CD4-positive, alpha-beta T cell (primary cell): ENCODE measurements around the gene ASMT. TPM values are rescaled to one million over a fixed set of nuclear protein-coding genes. Genes with fewer than 3 reads are reported as not detected.

Source experiments
- ATAC-seq: fragments of 200-7000 bp; cut with Tn5 transposase; one replicate; pipeline ENCODE4 v1.10.0; 2022; ENCODE audit warnings: mild to moderate bottlenecking; ENCODE audit not compliant: poor library complexity
- CTCF ChIA-PET: fragments of 350-600 bp; sonication (Branson Sonifier 250); formaldehyde crosslinking; loops from one replicate; lab custom pipeline; 2021; ENCODE audit warnings: antibody characterized with exemption, inconsistent platforms; lab: Charles Lee
- POLR2A ChIA-PET: fragments of 350-600 bp; sonication (Branson Sonifier 250); formaldehyde crosslinking; loops from one replicate; lab custom pipeline; 2021; ENCODE audit warnings: antibody characterized with exemption, inconsistent platforms; lab: Charles Lee
- DNase-seq, 14 experiments: peaks; one replicate each; pipeline ENCODE4 v3.0.0-alpha.2; 2013 to 2020; ENCODE audit warnings: mixed read lengths in 2 of 14
- H3K27ac ChIP-seq, 2 donors: one replicate each; pipeline versions ENCODE4 v1.5.1 to v1.7.0; 2013; ENCODE audit warnings: low read length in 2 of 2, low read depth in 1 of 2, mild to moderate bottlenecking in 1 of 2
- H3K27me3 ChIP-seq, 2 experiments: 1 replicate in 1 of 2; 2 replicates in 1 of 2; pipeline versions ENCODE4 v1.6.1 to v1.7.0; 2013; ENCODE audit warnings: low read length in 2 of 2, control low read depth in 1 of 2, mild to moderate bottlenecking in 1 of 2, moderate library complexity in 1 of 2; ENCODE audit not compliant: insufficient read depth in 2 of 2, control insufficient read depth in 1 of 2
- H3K36me3 ChIP-seq: one replicate; pipeline ENCODE4 v1.6.1; 2013; ENCODE audit warnings: low read length, control low read depth; ENCODE audit not compliant: insufficient read depth
- H3K4me1 ChIP-seq: one replicate; pipeline ENCODE4 v1.6.1; 2013; ENCODE audit warnings: low read length, control low read depth; ENCODE audit not compliant: insufficient read depth
- H3K4me3 ChIP-seq: one replicate; pipeline ENCODE4 v1.5.1; 2013; ENCODE audit warnings: mild to moderate bottlenecking, low read length, moderate library complexity
- H3K9me3 ChIP-seq, 2 experiments: 1 replicate in 1 of 2; 2 replicates in 1 of 2; pipeline versions ENCODE4 v1.6.1 to v1.7.0; 2013; ENCODE audit warnings: low read length in 2 of 2, mild to moderate bottlenecking in 2 of 2, control low read depth in 1 of 2, moderate library complexity in 1 of 2; ENCODE audit not compliant: control insufficient read depth in 1 of 2, insufficient read depth in 1 of 2
- H3K27ac Mint-ChIP-seq: one replicate; pipeline ENCODE4 v1.8.0; 2020; ENCODE audit warnings: mixed read lengths
- H3K27me3 Mint-ChIP-seq: one replicate; pipeline ENCODE4 v1.8.0; 2021; ENCODE audit warnings: mixed read lengths
- H3K36me3 Mint-ChIP-seq: one replicate; pipeline ENCODE4 v1.8.0; 2021; ENCODE audit warnings: low read depth, mixed read lengths
- H3K4me1 Mint-ChIP-seq: one replicate; pipeline ENCODE4 v1.8.0; 2021; ENCODE audit warnings: low read depth, mixed read lengths
- H3K4me3 Mint-ChIP-seq: one replicate; pipeline ENCODE4 v1.8.0; 2020; ENCODE audit warnings: mild to moderate bottlenecking, mixed read lengths
- H3K9me3 Mint-ChIP-seq: one replicate; pipeline ENCODE4 v1.8.0; 2020; ENCODE audit warnings: mixed read lengths
- intact Hi-C, 2 experiments: fragments of 100-400 bp; cut with DNase I in 1 of 2; cut with micrococcal nuclease in 1 of 2; formaldehyde crosslinking; loops; one replicate each; pipeline versions ENCODE4 v1.15.1 to v1.9.0; 2023 to 2025; cut with DNase I, micrococcal nuclease
- total RNA-seq, 174 experiments: library from RNA in 2 of 174; stranded (reverse) in 2 of 174; gene quantifications; one replicate each; pipeline ENCODE4 v1.2.3 and lab custom pipeline; 2021 to 2026
- TF ChIP-seq, protein P1 (sequence below): fragments of 200-600 bp; IDR thresholded peaks from one replicate; pipeline ENCODE4 v1.8.0; 2022; ENCODE audit warnings: antibody characterized with exemption, mild to moderate bottlenecking

Gene ASMT
- total RNA-seq, 2 experiments from 2014 or later = 0.36 to 0.50 TPM

DNA sequence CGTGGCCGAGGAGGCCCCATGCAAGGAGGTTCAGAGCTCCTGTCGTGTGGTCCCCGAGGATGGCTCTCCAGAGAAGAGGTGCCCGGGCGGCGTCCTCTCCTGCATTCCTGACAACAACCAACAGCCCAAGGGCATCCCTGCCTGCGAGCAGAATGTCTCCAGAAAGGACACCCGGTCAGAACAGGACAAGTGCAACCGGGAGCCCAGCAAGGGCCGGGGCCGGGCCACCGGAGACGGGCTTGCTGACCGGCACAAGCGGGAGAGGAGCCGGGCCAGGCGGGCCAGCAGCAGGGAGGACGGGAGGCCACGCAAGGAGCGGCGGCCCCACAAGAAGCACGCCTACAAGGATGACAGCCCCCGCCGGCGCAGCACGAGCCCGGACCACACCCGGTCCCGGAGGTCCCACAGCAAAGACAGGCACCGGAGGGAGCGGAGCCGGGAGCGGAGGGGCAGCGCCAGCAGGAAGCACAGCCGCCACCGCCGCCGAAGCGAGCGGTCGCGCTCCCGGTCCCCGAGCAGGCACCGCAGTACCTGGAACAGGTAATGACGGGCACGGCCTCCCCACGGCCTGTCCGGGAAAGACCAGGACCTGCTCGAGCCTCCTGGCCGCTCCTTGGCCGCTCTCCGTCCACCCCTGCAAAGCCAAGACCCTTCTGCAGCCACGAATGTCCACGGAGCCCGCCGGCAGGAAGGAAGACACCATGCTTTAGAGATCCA lies 13.7 kb upstream of the ASMT start:
- Mint-ChIP-seq H3K4me1 (no peaks in the 10 kb centered on the region), H3K27ac (peak overlapping the region; percentile 42), H3K9me3 (no peaks in the 10 kb centered on the region), H3K4me3 (peak overlapping the region; percentile 72), H3K27me3 (no peaks in the 10 kb centered on the region), H3K36me3 (peaks cover 82% of the 10 kb centered on the region)
- POLR2A ChIA-PET = no interaction called here
- peaks cover 68% of the 10 kb centered on the region for H3K36me3 ChIP-seq
- H3K9me3 ChIP-seq = peaks cover 0 to 14% of the 10 kb centered on the region in 2 experiments
- no peak overlapping the region for H3K4me3 ChIP-seq
- CTCF ChIA-PET = no interaction called here
- intact Hi-C loops = no loop called here
- TF ChIP-seq, protein P1, sequence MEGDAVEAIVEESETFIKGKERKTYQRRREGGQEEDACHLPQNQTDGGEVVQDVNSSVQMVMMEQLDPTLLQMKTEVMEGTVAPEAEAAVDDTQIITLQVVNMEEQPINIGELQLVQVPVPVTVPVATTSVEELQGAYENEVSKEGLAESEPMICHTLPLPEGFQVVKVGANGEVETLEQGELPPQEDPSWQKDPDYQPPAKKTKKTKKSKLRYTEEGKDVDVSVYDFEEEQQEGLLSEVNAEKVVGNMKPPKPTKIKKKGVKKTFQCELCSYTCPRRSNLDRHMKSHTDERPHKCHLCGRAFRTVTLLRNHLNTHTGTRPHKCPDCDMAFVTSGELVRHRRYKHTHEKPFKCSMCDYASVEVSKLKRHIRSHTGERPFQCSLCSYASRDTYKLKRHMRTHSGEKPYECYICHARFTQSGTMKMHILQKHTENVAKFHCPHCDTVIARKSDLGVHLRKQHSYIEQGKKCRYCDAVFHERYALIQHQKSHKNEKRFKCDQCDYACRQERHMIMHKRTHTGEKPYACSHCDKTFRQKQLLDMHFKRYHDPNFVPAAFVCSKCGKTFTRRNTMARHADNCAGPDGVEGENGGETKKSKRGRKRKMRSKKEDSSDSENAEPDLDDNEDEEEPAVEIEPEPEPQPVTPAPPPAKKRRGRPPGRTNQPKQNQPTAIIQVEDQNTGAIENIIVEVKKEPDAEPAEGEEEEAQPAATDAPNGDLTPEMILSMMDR = no peak
- DNase-seq (peak in 1 of 14 experiments; percentile 32), ATAC-seq (no peak)
- H3K4me1 ChIP-seq = peaks cover 10% of the 10 kb centered on the region
- H3K27me3 ChIP-seq = no peaks in the 10 kb centered on the region
- H3K27ac ChIP-seq = no peak overlapping the region

- Mint-ChIP-seq H3K9me3 (no peaks in the 10 kb centered on the region), H3K27me3 (no peaks in the 10 kb centered on the region), H3K27ac (peak overlapping the region; percentile 42), H3K4me3 (peak overlapping the region; percentile 72), H3K4me1 (no peaks in the 10 kb centered on the region), H3K36me3 (peaks cover 82% of the 10 kb centered on the region)
- POLR2A ChIA-PET = no interaction called here
- H3K9me3 ChIP-seq = peaks cover 0 to 14% of the 10 kb centered on the region in 2 experiments
- TF ChIP-seq, protein P1 = no peak
- no peak for ATAC-seq
- intact Hi-C loops = no loop called here
- no peak overlapping the region for H3K4me3 ChIP-seq
- H3K27ac ChIP-seq = no peak overlapping the region
- CTCF ChIA-PET = no interaction called here
- H3K4me1 ChIP-seq = peaks cover 8% of the 10 kb centered on the region
- H3K36me3 ChIP-seq = peaks cover 63% of the 10 kb centered on the region
- H3K27me3 ChIP-seq = no peaks in the 10 kb centered on the region
- DNase-seq = peak in 1 of 14 experiments; percentile 16
Observed at GRCh38 chrX:1601768-1602085, 13.1 kb upstream of the ASMT start.

DNA sequence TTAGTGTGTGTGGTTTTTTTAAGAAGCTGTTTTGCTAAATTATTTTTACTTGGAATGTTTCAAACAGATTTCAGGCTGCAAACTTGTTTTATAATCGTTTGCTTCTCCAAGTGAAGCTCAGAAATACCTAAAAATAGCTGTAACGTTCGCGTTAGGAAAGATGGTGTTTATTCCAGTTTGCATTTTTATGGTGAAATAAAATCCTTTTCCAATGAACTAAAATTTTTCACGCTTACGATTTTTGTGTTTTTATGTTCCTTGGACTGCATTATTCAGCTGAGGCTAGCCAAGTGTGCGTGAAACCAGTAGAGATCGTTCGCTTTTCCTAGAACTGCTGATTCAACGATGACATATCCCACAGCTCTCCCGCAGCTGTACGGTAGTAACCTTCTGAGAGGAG lies 12.6 kb upstream of the ASMT start:
- intact Hi-C loops = no loop called here
- peaks cover 76% of the 10 kb centered on the region for H3K36me3 Mint-ChIP-seq

More for the DNA sequence above, 12.6 kb upstream of the ASMT start:
- TF ChIP-seq, protein P1 = no peak
- Histone ChIP-seq H3K4me1 (peaks cover 2% of the 10 kb centered on the region), H3K36me3 (peaks cover 57% of the 10 kb centered on the region), H3K27ac (no peak overlapping the region), H3K4me3 (no peak overlapping the region), H3K9me3 (peaks cover 0 to 14% of the 10 kb centered on the region in 2 experiments), H3K27me3 (no peaks in the 10 kb centered on the region)
- no peak for DNase-seq
- Mint-ChIP-seq H3K9me3 (no peaks in the 10 kb centered on the region), H3K27ac (no peak overlapping the region), H3K4me3 (no peak overlapping the region), H3K4me1 (no peaks in the 10 kb centered on the region), H3K27me3 (no peaks in the 10 kb centered on the region)
- ChIA-PET POLR2A (no interaction called here), CTCF (no interaction called here)
- ATAC-seq = no peak
